ENCODE results near the gene DCLK3. TPM values are rescaled to one million over a fixed set of nuclear protein-coding genes. Genes with fewer than 3 reads are reported as not detected.

The DCLK3 gene
- total RNA-seq, 4 donors from 2014 or later: 15.0 to 37.3 (median 32.0) TPM

DNA sequence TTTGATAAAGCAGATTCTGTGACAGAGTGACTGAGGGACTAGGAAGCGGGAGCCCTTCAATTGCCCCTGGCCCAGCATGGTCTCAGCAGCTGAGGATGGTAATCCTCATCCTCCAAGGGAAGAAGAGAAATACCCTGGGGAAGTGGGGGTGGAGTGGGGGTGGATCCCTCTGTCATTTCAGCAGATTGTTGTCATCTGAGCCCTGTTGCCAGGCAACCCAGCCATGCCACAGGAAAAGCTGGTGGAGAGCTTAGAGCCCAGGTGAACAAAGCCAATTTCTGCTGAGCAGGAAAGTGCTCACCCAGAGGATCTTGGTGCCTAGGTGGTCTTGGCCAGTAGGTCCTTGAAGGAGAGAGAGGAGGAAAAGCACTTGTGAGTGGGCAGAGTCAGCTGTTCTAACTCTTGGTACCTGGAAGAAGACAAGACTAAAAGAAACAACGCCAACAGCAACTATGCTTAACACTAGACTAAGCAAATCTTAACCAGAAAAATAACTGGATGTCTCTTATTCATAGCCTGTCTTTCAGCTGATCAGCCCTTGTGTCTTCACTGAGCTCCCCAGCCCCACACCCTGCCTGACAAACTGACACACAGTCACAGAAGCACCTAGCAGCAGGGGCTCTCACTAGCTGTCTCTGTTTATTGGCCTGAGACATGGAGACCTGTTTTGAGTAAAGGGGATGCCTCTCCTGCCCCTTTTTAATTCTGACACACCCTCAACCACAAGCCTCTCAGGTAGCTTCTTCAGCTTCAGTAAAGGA is 40.1 kb upstream of the DCLK3 start:
- Histone ChIP-seq H3K4me3 (no peak overlapping the region), H3K36me3 (no peaks in the 10 kb centered on the region), H3K27me3 (no peaks in the 10 kb centered on the region), H3K9me3 (peaks cover 0 to 26% (median 0%) of the 10 kb centered on the region in 4 donors), H3K27ac (no peak overlapping the region), H3K4me1 (no peaks in the 10 kb centered on the region)
- 93% methylated on average over 2 of the region's 2 CpGs for WGBS, 2 donors
- no peak for DNase-seq (ENCODE audit: low spot score in 2 of 2)
- TF ChIP-seq EP300 (IDR thresholded peaks at IDR 0.05): no peak
- no peak for TF ChIP-seq POLR2A (IDR thresholded peaks at IDR 0.05)
- TF ChIP-seq, protein P1, sequence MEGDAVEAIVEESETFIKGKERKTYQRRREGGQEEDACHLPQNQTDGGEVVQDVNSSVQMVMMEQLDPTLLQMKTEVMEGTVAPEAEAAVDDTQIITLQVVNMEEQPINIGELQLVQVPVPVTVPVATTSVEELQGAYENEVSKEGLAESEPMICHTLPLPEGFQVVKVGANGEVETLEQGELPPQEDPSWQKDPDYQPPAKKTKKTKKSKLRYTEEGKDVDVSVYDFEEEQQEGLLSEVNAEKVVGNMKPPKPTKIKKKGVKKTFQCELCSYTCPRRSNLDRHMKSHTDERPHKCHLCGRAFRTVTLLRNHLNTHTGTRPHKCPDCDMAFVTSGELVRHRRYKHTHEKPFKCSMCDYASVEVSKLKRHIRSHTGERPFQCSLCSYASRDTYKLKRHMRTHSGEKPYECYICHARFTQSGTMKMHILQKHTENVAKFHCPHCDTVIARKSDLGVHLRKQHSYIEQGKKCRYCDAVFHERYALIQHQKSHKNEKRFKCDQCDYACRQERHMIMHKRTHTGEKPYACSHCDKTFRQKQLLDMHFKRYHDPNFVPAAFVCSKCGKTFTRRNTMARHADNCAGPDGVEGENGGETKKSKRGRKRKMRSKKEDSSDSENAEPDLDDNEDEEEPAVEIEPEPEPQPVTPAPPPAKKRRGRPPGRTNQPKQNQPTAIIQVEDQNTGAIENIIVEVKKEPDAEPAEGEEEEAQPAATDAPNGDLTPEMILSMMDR (IDR thresholded peaks at IDR 0.05): no peak

DNA sequence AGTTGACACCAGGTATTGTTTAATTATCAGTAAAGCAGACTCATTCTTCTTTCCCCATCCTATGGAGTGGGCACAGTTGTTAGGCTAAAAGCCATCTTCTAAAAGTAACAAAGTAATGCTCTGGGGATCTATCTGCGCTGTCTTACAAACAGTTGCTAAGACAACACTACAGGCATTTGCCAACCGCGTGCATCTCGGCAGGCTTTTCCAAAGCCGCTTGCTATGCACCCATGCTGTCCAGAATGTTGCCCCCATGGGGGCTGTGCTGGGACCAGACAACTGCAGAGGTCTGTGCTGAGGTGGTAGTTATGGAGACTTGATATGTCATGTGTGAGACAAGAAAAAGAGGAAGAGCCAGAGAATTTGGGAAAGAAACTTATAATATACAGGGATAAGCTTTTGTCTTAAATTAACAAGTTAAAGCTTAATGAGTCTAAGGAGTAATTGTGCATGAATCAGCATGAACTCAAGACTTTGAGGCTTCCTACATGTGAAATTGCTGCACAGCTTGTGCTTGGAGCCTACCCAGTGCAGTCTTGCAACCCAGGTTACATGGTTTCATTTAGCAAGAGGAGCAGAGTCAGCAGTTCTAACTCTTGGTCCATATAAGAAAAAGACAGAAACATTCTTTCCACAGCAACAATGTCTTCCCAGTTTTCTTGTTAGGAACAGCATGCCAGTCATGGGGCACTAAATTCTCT is 38.9 kb upstream of the DCLK3 start:
- 91 to 100% methylated on average over 5 of the region's 5 CpGs for WGBS, 2 donors
- Histone ChIP-seq H3K27me3 (no peaks in the 10 kb centered on the region), H3K27ac (no peak overlapping the region), H3K4me1 (no peaks in the 10 kb centered on the region), H3K36me3 (no peaks in the 10 kb centered on the region), H3K4me3 (no peak overlapping the region), H3K9me3 (peaks cover 0 to 30% (median 0%) of the 10 kb centered on the region in 4 donors)
- no peak for TF ChIP-seq EP300 (IDR thresholded peaks at IDR 0.05)
- TF ChIP-seq POLR2A (IDR thresholded peaks at IDR 0.05): no peak
- TF ChIP-seq, protein P1 (IDR thresholded peaks at IDR 0.05): no peak
- DNase-seq (ENCODE audit: low spot score in 2 of 2): no peak

DNA sequence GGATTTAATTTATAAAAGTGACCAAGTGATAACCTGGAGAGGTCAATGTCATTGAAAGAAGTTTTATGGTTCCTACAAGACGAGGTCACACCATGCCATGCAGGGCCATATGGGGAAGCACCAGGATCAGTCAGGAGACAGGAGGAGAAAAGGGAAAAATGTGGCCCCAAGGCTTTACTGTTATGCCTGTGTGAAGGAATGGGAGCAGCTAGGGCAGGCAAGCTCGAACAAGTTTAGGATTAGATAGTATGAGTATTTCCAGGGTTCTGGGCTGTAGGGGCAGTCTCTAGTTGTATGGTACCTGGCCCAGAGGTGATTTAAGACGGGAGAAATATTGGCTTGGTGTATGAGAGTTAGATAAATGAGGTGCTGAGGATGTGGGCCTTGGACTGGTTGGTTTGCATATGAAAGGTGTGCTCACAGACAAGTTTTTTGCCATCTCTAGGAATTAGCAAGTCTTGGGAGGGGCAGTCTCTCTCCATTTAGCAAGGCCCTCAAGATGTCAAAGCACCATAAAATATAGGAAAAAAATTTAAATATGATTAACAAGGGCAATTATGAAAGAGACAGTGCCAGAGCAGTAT is 36.3 kb upstream of the DCLK3 start:
- H3K36me3 ChIP-seq: no peaks in the 10 kb centered on the region
- no peaks in the 10 kb centered on the region for H3K27me3 ChIP-seq
- TF ChIP-seq POLR2A (IDR thresholded peaks at IDR 0.05) (no peak), EP300 (IDR thresholded peaks at IDR 0.05) (no peak)
- TF ChIP-seq, protein P1 (IDR thresholded peaks at IDR 0.05): no peak
- H3K9me3 ChIP-seq: peaks cover 0 to 15% (median 0%) of the 10 kb centered on the region in 4 donors
- 73 to 83% methylated on average over 3 of the region's 3 CpGs for whole genome bisulfite sequencing, 2 donors
- no peak overlapping the region for H3K27ac ChIP-seq
- H3K4me1 ChIP-seq: no peaks in the 10 kb centered on the region
- DNase-seq (ENCODE audit: low spot score in 2 of 2): no peak
- no peak overlapping the region for H3K4me3 ChIP-seq

DNA sequence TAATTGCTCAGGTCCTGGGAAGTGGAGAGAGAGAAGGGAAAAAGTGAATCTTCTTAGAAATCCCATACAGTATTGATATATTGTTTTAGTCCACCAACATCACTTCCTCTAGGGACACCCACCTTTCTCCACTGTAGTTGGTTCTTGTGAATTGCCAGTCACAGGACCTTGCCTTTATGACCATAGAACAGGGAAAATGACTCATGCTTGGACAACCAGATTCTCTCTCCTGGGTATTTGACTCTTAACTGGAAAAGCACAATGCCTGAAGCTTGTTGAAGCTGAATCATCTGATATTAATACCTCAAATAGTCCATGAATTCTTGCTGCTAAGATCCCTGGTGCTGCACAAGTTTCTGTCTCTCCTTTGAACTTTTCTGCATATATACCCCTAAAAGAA is 32.5 kb upstream of the DCLK3 start:
- TF ChIP-seq, protein P1 (IDR thresholded peaks at IDR 0.05): no peak
- TF ChIP-seq EP300 (IDR thresholded peaks at IDR 0.05) (no peak), POLR2A (IDR thresholded peaks at IDR 0.05) (no peak)
- H3K27me3 ChIP-seq: no peaks in the 10 kb centered on the region
- no peak overlapping the region for H3K4me3 ChIP-seq
- peaks cover 0 to under 1% (median 0%) of the 10 kb centered on the region in 4 donors for H3K4me1 ChIP-seq
- H3K27ac ChIP-seq: no peak overlapping the region
- H3K9me3 ChIP-seq: peaks cover 0 to 3% (median 0%) of the 10 kb centered on the region in 4 donors
- no peaks in the 10 kb centered on the region for H3K36me3 ChIP-seq
- no peak for DNase-seq (ENCODE audit: low spot score in 2 of 2)

DNA sequence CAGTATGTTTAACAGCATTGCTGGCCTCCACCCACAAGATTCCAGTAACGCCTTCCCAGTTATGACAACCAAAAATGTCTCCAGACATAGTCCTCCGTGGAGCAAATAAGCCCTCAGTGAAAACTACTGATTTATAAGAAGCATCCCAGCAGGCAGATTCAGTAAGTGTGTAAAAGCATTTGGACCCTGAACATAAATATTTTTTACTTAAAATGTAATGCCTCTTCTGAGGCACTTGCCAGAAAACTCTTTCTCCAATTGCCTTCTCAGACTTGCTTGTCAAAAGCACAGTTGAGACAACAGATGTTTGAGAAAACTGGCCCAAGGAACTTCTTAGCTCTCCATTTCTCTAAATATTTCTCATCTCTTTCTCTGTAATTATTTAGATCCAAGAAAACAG is 31.8 kb upstream of the DCLK3 start:
- Histone ChIP-seq H3K27ac (no peak overlapping the region), H3K36me3 (no peaks in the 10 kb centered on the region), H3K4me1 (peaks cover 0 to 8% (median 0%) of the 10 kb centered on the region in 4 donors), H3K4me3 (no peak overlapping the region), H3K27me3 (no peaks in the 10 kb centered on the region), H3K9me3 (peaks cover 0 to 3% (median 0%) of the 10 kb centered on the region in 4 donors)
- 55 to 66% methylated on average over 2 of the region's 2 CpGs for WGBS, 2 donors
- DNase-seq (ENCODE audit: low spot score in 2 of 2): no peak
- TF ChIP-seq, protein P1 (IDR thresholded peaks at IDR 0.05): no peak
- TF ChIP-seq EP300 (IDR thresholded peaks at IDR 0.05): no peak
- no peak for TF ChIP-seq POLR2A (IDR thresholded peaks at IDR 0.05)

All from tibial nerve (tissue), 4 donors.